Upper lobe of left lung (tissue), 6 donors: ENCODE data around the gene PPDPF. TPM values are rescaled to one million over a fixed set of nuclear protein-coding genes. Genes with fewer than 3 reads are reported as not detected.

Experiments
- ATAC-seq, 2 donors: fragments of 200-7000 bp; cut with Tn5 transposase; one replicate each; pipeline ENCODE4 v1.9.1; 2022; ENCODE audit warnings: mild to moderate bottlenecking in 2 of 2, moderate library complexity in 2 of 2; ENCODE audit not compliant: low FRiP score in 2 of 2
- DNase-seq, 2 donors: peaks; one replicate each; pipeline ENCODE4 v3.0.0-alpha.2; 2019 to 2020
- H3K27ac ChIP-seq, 4 donors: fragments of 200-600 bp; sonication (generic); one replicate each; pipeline ENCODE4 v1.5.1; 2016 to 2019
- H3K27me3 ChIP-seq, 4 donors: fragments of 200-600 bp; sonication (generic); one replicate each; pipeline ENCODE4 v1.5.1; 2017 to 2019
- H3K36me3 ChIP-seq, 4 donors: fragments of 200-600 bp; sonication (generic); one replicate each; pipeline ENCODE4 v1.5.1; 2016 to 2019
- H3K4me1 ChIP-seq, 4 donors: fragments of 200-600 bp; sonication (generic); one replicate each; pipeline ENCODE4 v1.5.1; 2018 to 2019
- H3K4me3 ChIP-seq, 4 donors: fragments of 200-600 bp; sonication (generic); one replicate each; pipeline ENCODE4 v1.5.1; 2017 to 2019; ENCODE audit warnings: mild to moderate bottlenecking in 2 of 4, moderate library complexity in 1 of 4
- H3K9me3 ChIP-seq, 4 donors: fragments of 200-600 bp; sonication (generic); one replicate each; pipeline ENCODE4 v1.5.1; 2018 to 2019
- CTCF ChIP-seq, 6 experiments: fragments of 450-650 bp in 4 of 6; fragments of 200-600 bp in 2 of 6; sonication (generic) in 2 of 6; IDR thresholded peaks; one replicate each; pipeline ENCODE4 v1.5.1; 2016 to 2019; ENCODE audit warnings: antibody characterized with exemption in 6 of 6
- EP300 ChIP-seq, 4 donors: sonication (generic); formaldehyde crosslinking; IDR thresholded peaks; one replicate each; pipeline ENCODE4 v1.5.1; 2017; ENCODE audit warnings: antibody characterized with exemption in 4 of 4, control low read depth in 2 of 4
- POLR2A ChIP-seq, 4 donors: fragments of 450-650 bp; IDR thresholded peaks; one replicate each; pipeline ENCODE4 v1.5.1; 2016 to 2017; ENCODE audit warnings: antibody characterized with exemption in 4 of 4, mild to moderate bottlenecking in 2 of 4
- POLR2AphosphoS5 ChIP-seq, 2 donors: sonication (generic); formaldehyde crosslinking; IDR thresholded peaks; one replicate each; pipeline ENCODE4 v1.5.1; 2017; ENCODE audit warnings: antibody characterized with exemption in 2 of 2
- WGBS, 2 donors: methylation state at CpG; one replicate each; pipeline ENCODE4 v1.1.5; 2017 to 2018; 5-methylcytosine and 5-hydroxymethylcytosine counted together
- total RNA-seq, 6 donors: library from RNA; depleted of rRNA in 4 of 6; stranded (reverse); fragments of >200 nt in 4 of 6; gene quantifications; one replicate each; pipeline versions ENCODE4 v1.1.0 to v1.2.1, GENCODE V29; 2016 to 2021
- donor health status: DM: no; HTN: no; CAD: no; lungs with moderate emphysema.
- donor health status: DM: no; HTN: yes; CAD: no; lungs with severe emphysema.

PPDPF gene
- total RNA-seq, 6 donors from 2014 or later = 91.1 to 468 (median 416) TPM

- ATAC-seq = peak in 1 of 2 donors; percentile 15
- peaks cover 0 to 39% (median 23%) of the 10 kb centered on the region in 4 donors for H3K27me3 ChIP-seq
These were observed 47.6 kb upstream of the PPDPF start for GRCh38 chr20:63472862-63473390.

DNA sequence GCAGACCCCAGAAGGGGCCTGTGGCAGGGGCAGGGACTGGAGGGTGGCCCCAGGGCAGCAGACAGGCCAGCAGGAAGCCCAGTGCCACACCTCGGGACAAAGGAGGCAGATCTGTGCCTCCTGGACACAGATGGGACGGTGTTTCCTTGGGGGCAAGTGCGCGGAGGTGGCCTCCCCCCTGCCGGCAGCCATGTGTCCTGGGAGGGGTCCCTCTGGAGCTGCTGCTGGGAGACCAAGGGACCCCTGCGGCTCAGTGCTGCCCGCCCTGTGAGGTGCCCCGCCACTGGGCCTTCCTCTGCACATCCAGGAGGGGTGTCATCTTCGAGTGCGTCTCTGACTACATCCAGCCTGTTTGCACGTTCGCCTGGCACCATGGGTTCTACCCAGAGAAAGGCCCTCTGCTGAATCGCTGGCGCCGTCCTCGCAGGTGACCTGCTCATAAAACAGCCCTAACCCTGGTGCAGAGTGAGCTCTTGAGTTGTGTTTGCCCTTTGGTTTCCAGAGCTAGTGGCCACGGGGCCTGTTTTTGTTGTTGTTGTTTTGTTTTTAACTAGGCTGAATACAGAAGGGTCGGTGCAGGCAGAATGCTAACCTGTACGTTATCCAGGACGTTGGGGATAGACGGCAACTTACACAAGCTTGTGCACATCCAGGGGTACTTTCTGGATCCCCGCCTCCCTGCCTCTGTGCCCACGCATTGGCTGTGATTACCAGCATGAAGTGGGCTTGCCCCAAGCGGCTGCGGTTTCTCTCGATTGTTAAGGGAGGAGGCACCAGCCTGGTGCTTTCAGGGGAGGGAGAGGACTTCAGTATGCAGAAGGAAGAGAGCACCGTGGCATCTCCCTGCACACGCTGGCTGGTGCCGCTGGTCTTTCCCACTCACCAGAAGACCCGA, 46.8 kb upstream of the PPDPF start:
- no peaks in the 10 kb centered on the region for H3K36me3 ChIP-seq

More at GRCh38 chr20:63472862-63473390, 47.6 kb upstream of the PPDPF start:
- Histone ChIP-seq H3K4me1 (peaks cover 10 to 13% (median 12%) of the 10 kb centered on the region in 4 donors), H3K27ac (no peak overlapping the region), H3K4me3 (no peak overlapping the region), H3K9me3 (no peaks in the 10 kb centered on the region), H3K36me3 (no peaks in the 10 kb centered on the region)
- DNase-seq = peak in 1 of 2 donors; percentile 69
- no peak for TF ChIP-seq POLR2AphosphoS5 (IDR thresholded peaks at IDR 0.05)
- TF ChIP-seq POLR2A (IDR thresholded peaks at IDR 0.05) = no peak
- TF ChIP-seq EP300 (IDR thresholded peaks at IDR 0.05) = no peak
- no peak for TF ChIP-seq CTCF (IDR thresholded peaks at IDR 0.05)
- 37 to 45% methylated on average over 10 to 13 of the region's 13 CpGs for WGBS, 2 donors

DNA sequence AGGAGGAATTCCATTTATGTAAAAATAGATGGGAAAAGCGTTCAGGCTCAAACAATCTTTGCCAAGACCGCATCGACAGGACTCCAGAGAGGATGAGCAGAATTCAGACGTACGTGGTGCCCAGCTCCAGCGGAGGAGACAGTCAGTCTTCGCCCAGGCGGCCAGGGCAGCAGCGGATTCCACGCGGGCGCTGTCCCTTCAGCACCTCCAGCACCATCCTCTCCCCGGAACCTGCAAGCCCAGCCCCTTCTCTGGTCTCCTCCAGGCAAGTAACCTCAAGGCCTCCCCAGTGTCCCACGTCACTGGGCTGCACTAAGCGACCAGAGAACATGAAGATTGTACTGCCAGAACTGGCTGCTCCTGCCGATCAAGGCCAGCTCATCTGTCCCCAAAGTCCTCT, 45.4 kb upstream of the PPDPF start:
- H3K27ac ChIP-seq = no peak overlapping the region
- peaks cover 0 to 42% (median 23%) of the 10 kb centered on the region in 4 donors for H3K27me3 ChIP-seq
- H3K4me1 ChIP-seq = peaks cover 10 to 13% (median 12%) of the 10 kb centered on the region in 4 donors
- whole genome bisulfite sequencing, 2 donors = 13% methylated on average over 6 to 16 of the region's 16 CpGs
- TF ChIP-seq CTCF (IDR thresholded peaks at IDR 0.05) (no peak), POLR2AphosphoS5 (IDR thresholded peaks at IDR 0.05) (no peak), POLR2A (IDR thresholded peaks at IDR 0.05) (no peak), EP300 (IDR thresholded peaks at IDR 0.05) (no peak)
- no peaks in the 10 kb centered on the region for H3K36me3 ChIP-seq
- no peak overlapping the region for H3K4me3 ChIP-seq
- ATAC-seq = no peak
- peak in 1 of 2 donors; percentile 69 for DNase-seq
- H3K9me3 ChIP-seq = no peaks in the 10 kb centered on the region

More for the DNA sequence above, 46.8 kb upstream of the PPDPF start:
- Histone ChIP-seq H3K9me3 (no peaks in the 10 kb centered on the region), H3K4me1 (peaks cover 10 to 13% (median 12%) of the 10 kb centered on the region in 4 donors), H3K27ac (no peak overlapping the region), H3K4me3 (no peak overlapping the region), H3K27me3 (peaks cover 0 to 40% (median 23%) of the 10 kb centered on the region in 4 donors)
- DNase-seq = peak in 1 of 2 donors; percentile 80
- 16 to 39% methylated on average over 15 to 29 of the region's 30 CpGs for WGBS, 2 donors
- TF ChIP-seq POLR2A (IDR thresholded peaks at IDR 0.05) = no peak
- peak in 1 of 2 donors; percentile 17 for ATAC-seq

GRCh38 chr20:63477061-63477616, 43.4 kb upstream of the PPDPF start:
- H3K27ac ChIP-seq = no peak overlapping the region
- peaks cover 0 to 28% (median 9%) of the 10 kb centered on the region in 4 donors for H3K27me3 ChIP-seq
- DNase-seq = peak in 1 of 2 donors; percentile 59
- TF ChIP-seq POLR2A (IDR thresholded peaks at IDR 0.05) (no peak), POLR2AphosphoS5 (IDR thresholded peaks at IDR 0.05) (no peak), CTCF (IDR thresholded peaks at IDR 0.05) (no peak)
- H3K36me3 ChIP-seq = no peaks in the 10 kb centered on the region
- ATAC-seq = no peak
- no peak overlapping the region for H3K4me3 ChIP-seq
- H3K4me1 ChIP-seq = peaks cover 1 to 5% (median 2%) of the 10 kb centered on the region in 4 donors
- H3K9me3 ChIP-seq = no peaks in the 10 kb centered on the region
- WGBS, 2 donors = 33 to 36% methylated on average over 15 to 20 of the region's 21 CpGs

GRCh38 chr20:63477944-63478343, 42.6 kb upstream of the PPDPF start:
- no peak for TF ChIP-seq CTCF (IDR thresholded peaks at IDR 0.05)
- H3K4me3 ChIP-seq = no peak overlapping the region
- peaks cover 0 to 25% (median 7%) of the 10 kb centered on the region in 4 donors for H3K27me3 ChIP-seq
- 64 to 74% methylated on average over 17 of the region's 17 CpGs for WGBS, 2 donors
- H3K36me3 ChIP-seq = no peaks in the 10 kb centered on the region
- peaks cover 0 to 2% (median under 1%) of the 10 kb centered on the region in 4 donors for H3K4me1 ChIP-seq
- no peak overlapping the region for H3K27ac ChIP-seq
- no peak for ATAC-seq
- H3K9me3 ChIP-seq = no peaks in the 10 kb centered on the region
- DNase-seq = no peak
